Activated naive CD4-positive, alpha-beta T cell treated with anti-CD3 and anti-CD28 coated beads for 36 hours (primary cell): ENCODE results near the gene MACROH2A1. TPM values are rescaled to one million over a fixed set of nuclear protein-coding genes. Genes with fewer than 3 reads are reported as not detected.
A peak's percentile ranks its signal among the peaks of the same experiment; 100 is the strongest.

Experiments used
- CTCF ChIA-PET: fragments of 350-600 bp; sonication (Branson Sonifier 250); formaldehyde crosslinking; loops from one replicate; lab custom pipeline; 2021; ENCODE audit warnings: antibody characterized with exemption; lab: Charles Lee
- DNase-seq: peaks from one replicate; pipeline ENCODE4 v3.0.0-alpha.2; 2020
- H3K27ac Mint-ChIP-seq: one replicate; pipeline ENCODE4 v1.8.0; 2021; ENCODE audit warnings: mild to moderate bottlenecking, mixed read lengths
- H3K27me3 Mint-ChIP-seq: one replicate; pipeline ENCODE4 v1.8.0; 2021; ENCODE audit warnings: low read depth, mixed read lengths
- H3K36me3 Mint-ChIP-seq: one replicate; pipeline ENCODE4 v1.8.0; 2021; ENCODE audit warnings: low read depth, mixed read lengths
- H3K4me1 Mint-ChIP-seq: one replicate; pipeline ENCODE4 v1.8.0; 2021; ENCODE audit warnings: low read depth, mixed read lengths
- H3K4me3 Mint-ChIP-seq: one replicate; pipeline ENCODE4 v1.8.0; 2021; ENCODE audit warnings: mild to moderate bottlenecking, moderate library complexity, mixed read lengths
- H3K9me3 Mint-ChIP-seq: one replicate; pipeline ENCODE4 v1.8.0; 2021; ENCODE audit warnings: mixed read lengths
- intact Hi-C: fragments of 100-400 bp; cut with micrococcal nuclease; formaldehyde crosslinking; loops from one replicate; pipeline ENCODE4 v1.15.1; 2023
- total RNA-seq, 2 experiments: library from RNA; stranded (reverse); gene quantifications; one replicate each; pipeline ENCODE4 v1.2.3, GENCODE V29; 2021

The MACROH2A1 gene
- total RNA-seq, 2 experiments from 2014 or later = 153 TPM

DNA sequence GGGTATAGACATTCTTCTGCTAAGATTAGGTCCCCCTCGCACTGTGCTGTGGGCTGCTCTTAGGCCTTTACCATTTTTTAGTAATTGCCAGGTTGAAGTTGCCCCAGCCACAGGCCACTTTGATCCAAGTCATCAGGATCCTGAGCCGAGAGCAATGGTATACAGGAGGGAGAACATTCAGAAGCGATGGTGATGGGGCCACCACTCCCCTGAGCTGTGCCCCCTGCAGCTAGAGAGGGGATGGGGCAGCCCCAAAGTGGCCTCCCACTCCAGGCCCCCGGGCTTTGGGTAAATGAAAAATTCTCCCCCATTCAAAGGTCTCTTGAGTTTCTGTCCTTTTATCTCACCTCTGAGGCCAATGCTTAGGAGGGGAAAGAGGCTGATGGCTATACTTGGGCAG, 59.4 kb downstream of the MACROH2A1 start:
- Mint-ChIP-seq H3K36me3 (peaks cover 17% of the 10 kb centered on the region), H3K4me1 (peaks cover 3% of the 10 kb centered on the region), H3K9me3 (no peaks in the 10 kb centered on the region), H3K4me3 (no peak overlapping the region), H3K27ac (no peak overlapping the region), H3K27me3 (no peaks in the 10 kb centered on the region)
- no peak for DNase-seq
- CTCF ChIA-PET = interaction anchor here (1.1 kb wide), 1 partner anchor 11 kb away, joined by 3 read pairs; no protein-coding TSS in a partner anchor
- intact Hi-C loops = no loop called here

- Mint-ChIP-seq H3K27me3 (no peaks in the 10 kb centered on the region), H3K4me1 (peaks cover 3% of the 10 kb centered on the region), H3K27ac (no peak overlapping the region), H3K9me3 (no peaks in the 10 kb centered on the region), H3K4me3 (no peak overlapping the region), H3K36me3 (peaks cover 16% of the 10 kb centered on the region)
- intact Hi-C loops = no loop called here
- no peak for DNase-seq
- CTCF ChIA-PET = interaction anchor here (2.4 kb wide), 1 partner anchor 87 kb away, joined by 7 read pairs; no protein-coding TSS in a partner anchor
These were observed 59.8 kb downstream of the MACROH2A1 start for GRCh38 chr5:135339189-135339588.

DNA sequence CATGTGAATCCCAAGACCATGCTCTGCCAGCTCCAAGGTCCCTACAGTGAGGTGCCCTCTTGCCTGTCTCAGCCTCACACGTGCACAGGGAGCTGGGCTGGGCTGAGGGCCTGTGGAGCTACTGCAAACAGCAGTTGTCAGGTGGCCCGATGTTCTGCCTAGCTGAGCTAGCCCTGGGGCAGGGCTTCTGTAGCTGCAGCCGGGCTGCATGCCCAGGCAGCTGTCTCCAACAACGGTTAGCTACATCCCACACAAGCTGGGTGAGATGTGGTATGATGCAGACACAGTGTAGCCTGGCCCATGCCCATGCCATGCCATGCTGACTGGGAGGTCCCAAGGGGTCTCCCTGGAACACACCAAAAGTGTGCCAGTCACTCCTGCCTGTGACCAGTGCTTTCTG, 62.0 kb downstream of the MACROH2A1 start:
- peaks cover 13% of the 10 kb centered on the region for H3K36me3 Mint-ChIP-seq
- intact Hi-C loops = no loop called here
- peaks cover under 1% of the 10 kb centered on the region for H3K4me1 Mint-ChIP-seq
- CTCF ChIA-PET = interaction anchor here (2.4 kb wide), 1 partner anchor 89 kb away, joined by 7 read pairs; no protein-coding TSS in a partner anchor
- peak overlapping the region; percentile 18 for H3K27ac Mint-ChIP-seq
- DNase-seq = no peak
- H3K9me3 Mint-ChIP-seq = no peaks in the 10 kb centered on the region
- no peak overlapping the region for H3K4me3 Mint-ChIP-seq
- no peaks in the 10 kb centered on the region for H3K27me3 Mint-ChIP-seq

DNA sequence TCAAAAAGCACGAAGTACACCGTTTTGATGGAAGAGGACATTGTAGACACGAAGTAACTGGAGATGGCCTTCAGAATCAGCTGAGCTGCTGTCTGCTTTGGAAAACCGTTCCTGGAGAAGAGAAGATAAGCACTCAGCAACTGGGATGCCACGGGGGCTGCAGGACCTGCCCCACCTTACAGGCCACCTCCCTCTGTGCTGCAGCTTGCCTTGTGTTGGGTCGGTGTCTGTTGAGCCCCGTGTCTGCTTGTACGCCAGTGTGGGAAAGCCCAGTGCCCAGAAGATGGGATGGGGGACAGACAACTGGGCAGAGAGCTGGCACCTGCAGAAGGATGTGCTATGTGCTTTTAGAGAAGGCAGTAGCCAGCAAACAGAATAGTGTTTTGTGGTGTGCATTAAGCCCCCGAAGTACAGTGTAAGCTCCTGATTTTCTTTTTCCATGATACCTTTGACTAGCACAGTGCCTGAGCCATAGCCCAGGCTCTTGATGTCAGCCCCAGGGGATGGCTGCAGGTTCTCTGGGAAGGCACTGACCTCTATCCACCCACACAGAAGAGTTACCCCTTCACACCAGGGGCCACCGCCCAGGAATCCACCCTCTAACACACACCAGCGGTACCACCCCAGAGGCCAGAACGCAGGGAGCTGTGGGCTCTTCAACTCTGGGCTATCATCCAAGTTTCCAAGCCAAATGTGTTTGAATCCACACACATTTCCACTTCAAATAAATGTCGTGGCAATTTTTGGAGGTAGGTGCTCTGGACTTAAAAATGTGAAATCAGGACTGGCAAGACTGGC, 63.8 kb downstream of the MACROH2A1 start:
- Mint-ChIP-seq H3K4me3 (no peak overlapping the region), H3K9me3 (no peaks in the 10 kb centered on the region), H3K4me1 (no peaks in the 10 kb centered on the region), H3K27me3 (no peaks in the 10 kb centered on the region), H3K27ac (no peak overlapping the region), H3K36me3 (peaks cover 9% of the 10 kb centered on the region)
- CTCF ChIA-PET = interaction anchor here (0.5 to 0.6 kb wide), 2 partner anchors 9 to 122 kb away, joined by 3 read pairs; no protein-coding TSS in a partner anchor
- no peak for DNase-seq
- intact Hi-C loops = no loop called here

GRCh38 chr5:135333732-135334515, 65.1 kb downstream of the MACROH2A1 start:
- intact Hi-C loops = loop anchor here (5.0 kb wide), 1 partner anchor 427 kb away; the partner anchor contains the start of gene PCBD2
- CTCF ChIA-PET = interaction anchor here (0.7 kb wide), 1 partner anchor 303 kb away, joined by 4 read pairs; no protein-coding TSS in a partner anchor
- Mint-ChIP-seq H3K4me3 (no peak overlapping the region), H3K27ac (no peak overlapping the region), H3K9me3 (no peaks in the 10 kb centered on the region), H3K4me1 (no peaks in the 10 kb centered on the region), H3K27me3 (no peaks in the 10 kb centered on the region), H3K36me3 (peaks cover 7% of the 10 kb centered on the region)
- no peak for DNase-seq

DNA sequence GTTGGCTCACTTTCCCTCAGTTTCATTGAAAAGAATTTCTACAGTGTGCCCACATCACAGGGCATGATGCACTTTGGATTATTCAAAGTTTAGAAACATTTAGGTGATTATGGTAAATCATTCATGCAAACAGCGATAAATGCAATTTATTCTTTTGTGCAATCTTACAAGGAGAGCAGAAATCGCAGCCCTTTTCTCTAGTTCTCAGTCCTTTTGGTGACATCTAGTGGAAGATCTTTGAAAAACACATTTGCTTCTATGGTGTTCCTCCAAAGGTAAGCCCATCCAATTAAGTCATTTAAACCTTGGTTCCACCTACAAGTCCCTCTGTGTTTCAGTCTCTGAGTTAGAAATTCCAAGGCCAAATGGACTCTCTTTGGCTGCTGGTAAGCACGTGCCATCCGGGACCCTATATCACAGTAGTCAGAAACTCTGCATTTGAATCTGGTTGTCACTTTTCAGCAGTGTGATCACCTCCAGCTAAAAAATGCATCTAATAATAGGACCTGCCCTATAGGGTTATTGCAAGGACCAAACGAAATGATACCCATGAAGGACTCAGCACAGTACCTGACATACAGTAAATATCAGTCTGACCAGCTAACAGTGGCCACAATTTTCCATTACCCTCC, 66.4 kb downstream of the MACROH2A1 start:
- H3K9me3 Mint-ChIP-seq = no peaks in the 10 kb centered on the region
- intact Hi-C loops = loop anchor here (1.0 to 5.0 kb wide), 2 partner anchors 141 to 425 kb away; partner anchors contain the start of gene PCBD2
- no peak for DNase-seq
- CTCF ChIA-PET = interaction anchor here (0.7 kb wide), 1 partner anchor 86 kb away, joined by 3 read pairs; no protein-coding TSS in a partner anchor
- no peaks in the 10 kb centered on the region for H3K4me1 Mint-ChIP-seq
- H3K27me3 Mint-ChIP-seq = no peaks in the 10 kb centered on the region
- no peak overlapping the region for H3K27ac Mint-ChIP-seq
- H3K36me3 Mint-ChIP-seq = peaks cover 7% of the 10 kb centered on the region
- H3K4me3 Mint-ChIP-seq = no peak overlapping the region

GRCh38 chr5:135331612-135332011, 67.4 kb downstream of the MACROH2A1 start:
- CTCF ChIA-PET = no interaction called here
- H3K4me1 Mint-ChIP-seq = peaks cover under 1% of the 10 kb centered on the region
- DNase-seq = no peak
- no peak overlapping the region for H3K27ac Mint-ChIP-seq
- H3K36me3 Mint-ChIP-seq = peaks cover 7% of the 10 kb centered on the region
- H3K27me3 Mint-ChIP-seq = no peaks in the 10 kb centered on the region
- H3K9me3 Mint-ChIP-seq = no peaks in the 10 kb centered on the region
- H3K4me3 Mint-ChIP-seq = no peak overlapping the region
- intact Hi-C loops = loop anchor here (1.0 to 5.0 kb wide), 2 partner anchors 140 to 424 kb away; partner anchors contain the start of gene PCBD2

GRCh38 chr5:135330798-135331096, 68.3 kb downstream of the MACROH2A1 start:
- no peak overlapping the region for H3K27ac Mint-ChIP-seq
- CTCF ChIA-PET = no interaction called here
- intact Hi-C loops = loop anchor here (5.0 kb wide), 1 partner anchor 423 kb away; the partner anchor contains the start of gene PCBD2
- no peak for DNase-seq
- peaks cover 7% of the 10 kb centered on the region for H3K36me3 Mint-ChIP-seq
- no peaks in the 10 kb centered on the region for H3K27me3 Mint-ChIP-seq
- H3K4me1 Mint-ChIP-seq = peaks cover 8% of the 10 kb centered on the region
- H3K9me3 Mint-ChIP-seq = no peaks in the 10 kb centered on the region
- H3K4me3 Mint-ChIP-seq = no peak overlapping the region

GRCh38 chr5:135329913-135330797, 68.9 kb downstream of the MACROH2A1 start:
- Mint-ChIP-seq H3K27ac (no peak overlapping the region), H3K4me3 (no peak overlapping the region), H3K36me3 (peaks cover 7% of the 10 kb centered on the region), H3K4me1 (peaks cover 13% of the 10 kb centered on the region), H3K9me3 (no peaks in the 10 kb centered on the region), H3K27me3 (no peaks in the 10 kb centered on the region)
- intact Hi-C loops = loop anchor here (5.0 kb wide), 1 partner anchor 423 kb away; the partner anchor contains the start of gene PCBD2
- DNase-seq = no peak
- CTCF ChIA-PET = no interaction called here

DNA sequence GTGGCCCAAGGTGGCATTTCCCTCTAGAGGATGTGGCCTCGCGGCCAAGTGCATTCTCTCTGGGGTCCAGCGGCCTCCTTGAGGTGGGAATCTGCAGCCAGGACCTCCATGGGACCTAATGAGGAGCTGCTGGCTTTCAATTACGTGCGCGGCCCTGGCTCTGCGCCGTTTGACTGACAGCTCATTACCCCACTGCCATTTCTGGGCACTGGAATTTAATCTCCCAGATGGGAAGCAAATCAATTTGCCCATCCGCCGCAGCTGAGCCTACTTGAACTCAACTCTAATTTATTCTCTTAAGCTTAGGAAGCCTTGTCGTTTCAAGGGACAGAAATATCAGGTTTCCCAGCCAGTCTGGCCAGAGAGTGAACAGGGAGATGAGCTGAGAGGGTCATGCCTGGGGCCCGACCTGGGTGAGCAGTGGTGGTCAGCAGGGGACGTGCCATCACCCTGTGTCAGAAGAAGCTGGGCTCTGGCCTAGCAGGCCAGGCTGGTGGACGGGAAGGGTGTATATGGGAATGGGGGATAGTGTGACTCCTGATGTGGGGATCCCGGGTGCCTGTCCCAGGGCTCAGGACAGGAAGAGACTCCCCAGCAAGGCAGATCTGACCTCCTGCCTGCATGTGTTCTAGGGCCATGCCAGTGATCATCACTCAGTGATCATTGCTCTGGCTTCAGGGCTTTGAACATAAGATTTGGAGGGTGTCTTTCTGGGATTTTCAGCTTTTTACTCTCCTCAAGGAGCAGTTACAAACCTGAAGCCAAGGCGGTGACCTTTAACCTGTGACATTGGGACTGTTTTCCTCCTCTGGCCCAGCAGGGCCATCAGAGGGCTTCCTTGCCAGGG, 69.7 kb downstream of the MACROH2A1 start:
- H3K4me1 Mint-ChIP-seq = peaks cover 20% of the 10 kb centered on the region
- no peak overlapping the region for H3K27ac Mint-ChIP-seq
- DNase-seq = no peak
- CTCF ChIA-PET = interaction anchor here (1.0 kb wide), 1 partner anchor 11 kb away, joined by 3 read pairs; no protein-coding TSS in a partner anchor
- no peaks in the 10 kb centered on the region for H3K9me3 Mint-ChIP-seq
- no peaks in the 10 kb centered on the region for H3K27me3 Mint-ChIP-seq
- no peak overlapping the region for H3K4me3 Mint-ChIP-seq
- intact Hi-C loops = no loop called here
- peaks cover 7% of the 10 kb centered on the region for H3K36me3 Mint-ChIP-seq
